GM13976 (cell line): ENCODE measurements around the gene IZUMO4.

Experiments
- DNase-seq: peaks from one replicate; pipeline ENCODE4 v3.0.0; 2012; ENCODE audit warnings: low spot score
- CTCF ChIP-seq: IDR thresholded peaks from 2 replicates; pipeline ENCODE4 v1.5.1; 2012; ENCODE audit warnings: borderline replicate concordance, mild to moderate bottlenecking; ENCODE audit not compliant: insufficient read depth; ENCODE audit errors: extremely low read depth, missing control alignments, control extremely low read depth
- in situ Hi-C: fragments of 300-500 bp; cut with MboI; formaldehyde crosslinking; loops from one replicate; pipeline ENCODE4 v1.12.0; 2022; ENCODE audit warnings: low sequenced_read_pairs, mixed read lengths, inconsistent platforms; ENCODE audit not compliant: unreplicated experiment

The IZUMO4 gene

DNA sequence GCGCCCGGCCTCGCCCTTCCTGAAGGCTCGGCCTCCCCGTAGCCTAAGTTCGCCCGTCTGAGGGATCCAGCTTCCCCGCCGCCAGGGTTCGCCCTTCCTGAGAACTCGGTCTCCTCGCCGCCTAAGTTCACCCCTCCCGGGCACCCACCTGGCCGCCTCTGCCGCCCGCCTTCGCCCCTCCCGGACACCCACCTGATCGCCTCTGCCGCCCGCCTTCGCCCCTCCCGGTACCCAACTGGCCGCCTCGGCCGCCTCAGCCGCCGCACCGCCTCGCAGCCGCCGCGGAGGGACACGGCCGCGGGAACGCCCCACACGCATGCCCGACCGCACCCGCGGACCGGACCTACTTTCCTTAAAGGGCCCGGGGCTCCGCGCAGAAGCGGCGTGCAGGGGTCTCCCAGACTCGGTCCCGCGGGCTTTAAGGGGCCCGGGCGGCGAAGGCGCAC lies 658 bp upstream of the IZUMO4 start, which contains the start of gene MOB3A:
TSS of gene MOB3A (minus strand) at position 293 of the 446 bp plus-strand sequence. CDS start 17,766 bp downstream, outside the sequence.
- in situ Hi-C loops, result no loop called here
- no peak for DNase-seq
- peak; percentile 36 for TF ChIP-seq CTCF

GRCh38 chr19:2097203-2097885 lies 629 bp downstream of the IZUMO4 start:
- in situ Hi-C loops, result no loop called here
- TF ChIP-seq CTCF, result no peak
- peak; percentile 77 for DNase-seq

- in situ Hi-C loops, result no loop called here
- no peak for TF ChIP-seq CTCF
- no peak for DNase-seq
Observed at GRCh38 chr19:2097886-2098327, 1.2 kb downstream of the IZUMO4 start.

- in situ Hi-C loops, result no loop called here
Observed at GRCh38 chr19:2099054-2099501, 2.4 kb downstream of the IZUMO4 start.

GRCh38 chr19:2099937-2100718 lies 3.4 kb downstream of the IZUMO4 start:
- DNase-seq, result no peak
- in situ Hi-C loops, result no loop called here
- no peak for TF ChIP-seq CTCF

More at GRCh38 chr19:2099054-2099501, 2.4 kb downstream of the IZUMO4 start:
- TF ChIP-seq CTCF, result no peak
- DNase-seq, result no peak

- no peak for DNase-seq
- in situ Hi-C loops, result no loop called here
- TF ChIP-seq CTCF, result no peak
Observed at GRCh38 chr19:2100719-2101061, 4.0 kb downstream of the IZUMO4 start.
